Esophagus muscularis mucosa (tissue), 4 donors: ENCODE results near the gene C1QB.

Experiments
- EP300 ChIP-seq: sonication (generic); formaldehyde crosslinking; IDR thresholded peaks from one replicate; pipeline ENCODE4 v1.6.1; 2017; ENCODE audit warnings: antibody characterized with exemption
- POLR2A ChIP-seq: fragments of 450-650 bp; IDR thresholded peaks from one replicate; pipeline ENCODE4 v1.6.1; 2017; ENCODE audit warnings: antibody characterized with exemption, moderate library complexity, mild to moderate bottlenecking, low read depth
- POLR2AphosphoS5 ChIP-seq, 2 donors: sonication (generic); formaldehyde crosslinking; IDR thresholded peaks; one replicate each; pipeline ENCODE4 v1.6.1; 2017; ENCODE audit warnings: antibody characterized with exemption in 2 of 2
- TF ChIP-seq, protein P1 (sequence below), 3 experiments: fragments of 200-600 bp in 2 of 3; fragments of 450-650 bp in 1 of 3; sonication (generic) in 2 of 3; IDR thresholded peaks; one replicate each; pipeline ENCODE4 v1.5.1; 2017 to 2019; ENCODE audit warnings: antibody characterized with exemption in 3 of 3, mild to moderate bottlenecking in 2 of 3, moderate library complexity in 1 of 3

DNA sequence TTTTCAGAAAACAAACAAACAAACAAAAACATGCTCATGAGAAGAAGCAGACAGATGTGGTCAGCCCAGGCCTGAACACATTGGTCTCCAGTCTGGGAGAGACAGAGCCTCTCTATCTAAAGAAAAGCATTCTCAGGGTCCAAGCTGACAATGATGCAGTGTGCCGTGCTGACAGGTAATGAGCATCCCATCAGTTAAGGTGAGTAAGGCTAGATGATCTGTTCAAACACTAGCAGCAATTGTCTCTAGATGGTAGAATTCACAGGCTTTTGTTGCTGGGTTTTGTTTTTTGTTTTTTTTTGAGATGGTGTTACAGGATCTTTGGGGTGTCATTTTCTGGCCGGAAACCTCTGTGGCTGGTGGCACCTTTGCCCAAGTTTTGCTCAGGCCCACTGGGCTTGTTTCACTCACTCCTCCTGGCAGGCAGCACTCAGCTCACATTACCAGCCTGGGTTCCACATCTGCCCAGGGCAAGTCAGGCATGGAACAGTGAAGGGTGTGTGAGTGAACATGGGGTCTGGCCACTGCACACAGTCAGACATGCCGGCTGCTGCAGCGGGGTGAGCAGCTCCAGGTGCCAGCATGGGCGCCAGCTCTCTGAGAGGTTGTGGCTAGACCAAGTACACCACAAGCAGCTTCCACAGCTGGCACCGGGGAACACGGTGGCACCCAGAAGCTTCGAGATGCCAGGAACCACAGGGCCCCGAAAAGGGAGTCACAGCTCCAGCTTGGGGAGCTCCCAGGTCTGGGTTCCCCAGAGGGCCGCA, 19.2 kb upstream of the C1QB start:
- TF ChIP-seq EP300: no peak
- no peak for TF ChIP-seq POLR2AphosphoS5 (IDR thresholded peaks at IDR 0.05)
- TF ChIP-seq, protein P1, sequence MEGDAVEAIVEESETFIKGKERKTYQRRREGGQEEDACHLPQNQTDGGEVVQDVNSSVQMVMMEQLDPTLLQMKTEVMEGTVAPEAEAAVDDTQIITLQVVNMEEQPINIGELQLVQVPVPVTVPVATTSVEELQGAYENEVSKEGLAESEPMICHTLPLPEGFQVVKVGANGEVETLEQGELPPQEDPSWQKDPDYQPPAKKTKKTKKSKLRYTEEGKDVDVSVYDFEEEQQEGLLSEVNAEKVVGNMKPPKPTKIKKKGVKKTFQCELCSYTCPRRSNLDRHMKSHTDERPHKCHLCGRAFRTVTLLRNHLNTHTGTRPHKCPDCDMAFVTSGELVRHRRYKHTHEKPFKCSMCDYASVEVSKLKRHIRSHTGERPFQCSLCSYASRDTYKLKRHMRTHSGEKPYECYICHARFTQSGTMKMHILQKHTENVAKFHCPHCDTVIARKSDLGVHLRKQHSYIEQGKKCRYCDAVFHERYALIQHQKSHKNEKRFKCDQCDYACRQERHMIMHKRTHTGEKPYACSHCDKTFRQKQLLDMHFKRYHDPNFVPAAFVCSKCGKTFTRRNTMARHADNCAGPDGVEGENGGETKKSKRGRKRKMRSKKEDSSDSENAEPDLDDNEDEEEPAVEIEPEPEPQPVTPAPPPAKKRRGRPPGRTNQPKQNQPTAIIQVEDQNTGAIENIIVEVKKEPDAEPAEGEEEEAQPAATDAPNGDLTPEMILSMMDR (IDR thresholded peaks at IDR 0.05): no peak
- no peak for TF ChIP-seq POLR2A
